Smooth muscle cell (in vitro differentiated cells): ENCODE measurements around the gene SLC22A31. TPM values are rescaled to one million over a fixed set of nuclear protein-coding genes. Genes with fewer than 3 reads are reported as not detected.
"Not testable (repeated sequence)": the region's sequence is repeated elsewhere in the genome, so short reads cannot be mapped to it uniquely, and the experiment has no call there.

ENCODE experiments used
- DNase-seq: peaks from one replicate; lab custom pipeline; 2025; ENCODE audit not compliant: unreplicated experiment; lab: John Stamatoyannopoulos, UW
- H2AFZ ChIP-seq: fragments of 200-600 bp; sonication (generic); 2 replicates; pipeline ENCODE4 v1.6.0; 2016; ENCODE audit warnings: antibody characterized with exemption, low read depth, mild to moderate bottlenecking
- H3F3A ChIP-seq: fragments of 200-600 bp; sonication (generic); 2 replicates; pipeline ENCODE4 v1.6.0; 2017; ENCODE audit warnings: antibody characterized with exemption, low read depth
- H3K27ac ChIP-seq: fragments of 200-600 bp; sonication (generic); 2 replicates; pipeline ENCODE4 v1.5.1; 2016; ENCODE audit warnings: low read depth, mild to moderate bottlenecking
- H3K27me3 ChIP-seq: fragments of 200-600 bp; sonication (generic); 2 replicates; pipeline ENCODE4 v1.6.1; 2016; ENCODE audit warnings: low read depth, mild to moderate bottlenecking
- H3K36me3 ChIP-seq: fragments of 200-600 bp; sonication (generic); 2 replicates; pipeline ENCODE4 v1.5.1; 2016; ENCODE audit warnings: low read depth
- H3K4me1 ChIP-seq: fragments of 200-600 bp; sonication (generic); 2 replicates; pipeline ENCODE4 v1.5.1; 2016; ENCODE audit warnings: low read depth
- H3K4me2 ChIP-seq: fragments of 200-600 bp; sonication (generic); 2 replicates; pipeline ENCODE4 v1.6.0; 2016; ENCODE audit warnings: mild to moderate bottlenecking
- H3K4me3 ChIP-seq: fragments of 200-600 bp; sonication (generic); 2 replicates; pipeline ENCODE4 v1.5.1; 2016; ENCODE audit warnings: mild to moderate bottlenecking
- H3K79me2 ChIP-seq: fragments of 200-600 bp; sonication (generic); 2 replicates; pipeline ENCODE4 v1.6.0; 2016; ENCODE audit warnings: low read depth, mild to moderate bottlenecking
- H3K9ac ChIP-seq: fragments of 200-600 bp; sonication (generic); 2 replicates; pipeline ENCODE4 v1.6.0; 2016; ENCODE audit warnings: low read depth
- H3K9me3 ChIP-seq: fragments of 200-600 bp; sonication (generic); replicated peaks from 2 replicates; pipeline ENCODE4 v1.5.1; 2016; ENCODE audit warnings: low read depth
- H4K20me1 ChIP-seq: fragments of 200-600 bp; sonication (generic); 2 replicates; pipeline ENCODE4 v1.6.0; 2016; ENCODE audit warnings: low read depth
- WGBS: methylation state at CpG from one replicate; pipeline ENCODE4 v1.1.7; 2016; ENCODE audit warnings: low lambda C conversion rate; 5-methylcytosine and 5-hydroxymethylcytosine counted together
- polyA plus RNA-seq: library from polyadenylated mRNA; unstranded; fragments of >200 nt; fragmentation: Nextera tagmentation; extraction: Ambion mirVana; gene quantifications from 2 replicates; pipeline ENCODE4 v1.2.1, GENCODE V29; 2016
- total RNA-seq: library from RNA; depleted of rRNA; stranded (reverse); fragments of >200 nt; gene quantifications from 2 replicates; pipeline ENCODE4 v1.2.3, GENCODE V29; 2014
- TF ChIP-seq, protein P1 (sequence below): fragments of 200-600 bp; sonication (generic); IDR thresholded peaks from 2 replicates; pipeline ENCODE4 v1.5.1; 2017; ENCODE audit warnings: borderline replicate concordance, mild to moderate bottlenecking, antibody characterized with exemption; ENCODE audit not compliant: insufficient read depth, poor library complexity, severe bottlenecking

SLC22A31 gene
- total RNA-seq (not detected in 2 replicates), polyA plus RNA-seq (0.43 TPM in 1 of 2 replicates, not detected in the other)

DNA sequence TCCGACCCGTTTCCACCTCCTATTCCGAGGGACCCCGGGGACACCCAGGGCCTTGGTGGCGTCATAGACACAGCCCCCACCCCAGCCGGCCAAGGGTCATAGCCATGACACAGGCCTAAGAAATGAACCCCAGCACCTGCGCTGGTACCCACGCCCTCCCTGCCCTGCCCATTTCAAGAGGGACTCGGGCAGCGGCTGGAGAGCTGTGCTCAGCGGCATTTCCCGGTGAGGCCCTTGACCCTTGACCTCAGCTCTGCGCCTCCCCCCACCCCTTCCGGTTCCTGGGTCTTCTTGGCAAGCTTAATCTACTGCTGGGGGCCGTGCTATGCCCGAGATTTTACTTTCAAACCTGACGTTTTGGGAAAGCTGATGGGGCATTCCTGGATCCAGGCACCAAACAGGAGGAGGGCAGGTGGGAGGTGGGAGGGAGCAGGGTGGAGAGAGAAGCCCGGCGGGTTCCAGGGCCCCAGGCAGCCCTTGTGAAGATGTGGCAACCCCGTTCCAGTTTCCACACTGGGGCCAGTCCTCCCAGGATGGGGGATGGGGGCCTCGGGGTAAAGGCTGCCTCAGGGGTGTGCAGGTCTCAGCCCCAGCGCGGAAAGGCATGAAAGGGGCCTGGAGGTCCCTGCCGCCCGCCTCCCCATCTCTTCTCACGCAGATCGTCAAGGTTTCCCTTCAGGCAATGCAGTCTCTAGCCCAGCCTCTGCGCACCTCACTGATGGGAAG is at the start of gene SLC22A31:
Gene SLC22A31 (minus strand): TSS at position 414 of the 726 bp plus-strand sequence. CDS start 36 bp downstream, at position 378.
- no peak for DNase-seq
- H3K79me2 ChIP-seq = no peaks in the 10 kb centered on the region
- no peaks in the 10 kb centered on the region for H3K4me1 ChIP-seq
- no peaks in the 10 kb centered on the region for H3F3A ChIP-seq
- H3K4me3 ChIP-seq = peak within 1 kb of the TSS; percentile 16
- H3K9me3 ChIP-seq = no peaks in the 10 kb centered on the region
- no peak within 1 kb of the TSS for H3K27ac ChIP-seq
- no peak within 1 kb of the TSS for H2AFZ ChIP-seq
- H3K4me2 ChIP-seq = peak within 1 kb of the TSS; percentile 78
- peaks cover 65% of the 10 kb centered on the region for H3K27me3 ChIP-seq
- no peaks in the 10 kb centered on the region for H4K20me1 ChIP-seq
- TF ChIP-seq, protein P1, sequence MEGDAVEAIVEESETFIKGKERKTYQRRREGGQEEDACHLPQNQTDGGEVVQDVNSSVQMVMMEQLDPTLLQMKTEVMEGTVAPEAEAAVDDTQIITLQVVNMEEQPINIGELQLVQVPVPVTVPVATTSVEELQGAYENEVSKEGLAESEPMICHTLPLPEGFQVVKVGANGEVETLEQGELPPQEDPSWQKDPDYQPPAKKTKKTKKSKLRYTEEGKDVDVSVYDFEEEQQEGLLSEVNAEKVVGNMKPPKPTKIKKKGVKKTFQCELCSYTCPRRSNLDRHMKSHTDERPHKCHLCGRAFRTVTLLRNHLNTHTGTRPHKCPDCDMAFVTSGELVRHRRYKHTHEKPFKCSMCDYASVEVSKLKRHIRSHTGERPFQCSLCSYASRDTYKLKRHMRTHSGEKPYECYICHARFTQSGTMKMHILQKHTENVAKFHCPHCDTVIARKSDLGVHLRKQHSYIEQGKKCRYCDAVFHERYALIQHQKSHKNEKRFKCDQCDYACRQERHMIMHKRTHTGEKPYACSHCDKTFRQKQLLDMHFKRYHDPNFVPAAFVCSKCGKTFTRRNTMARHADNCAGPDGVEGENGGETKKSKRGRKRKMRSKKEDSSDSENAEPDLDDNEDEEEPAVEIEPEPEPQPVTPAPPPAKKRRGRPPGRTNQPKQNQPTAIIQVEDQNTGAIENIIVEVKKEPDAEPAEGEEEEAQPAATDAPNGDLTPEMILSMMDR = no peak
- 37% methylated on average over 27 of the region's 28 CpGs for WGBS
- H3K9ac ChIP-seq = no peak within 1 kb of the TSS
- no peaks in the 10 kb centered on the region for H3K36me3 ChIP-seq

DNA sequence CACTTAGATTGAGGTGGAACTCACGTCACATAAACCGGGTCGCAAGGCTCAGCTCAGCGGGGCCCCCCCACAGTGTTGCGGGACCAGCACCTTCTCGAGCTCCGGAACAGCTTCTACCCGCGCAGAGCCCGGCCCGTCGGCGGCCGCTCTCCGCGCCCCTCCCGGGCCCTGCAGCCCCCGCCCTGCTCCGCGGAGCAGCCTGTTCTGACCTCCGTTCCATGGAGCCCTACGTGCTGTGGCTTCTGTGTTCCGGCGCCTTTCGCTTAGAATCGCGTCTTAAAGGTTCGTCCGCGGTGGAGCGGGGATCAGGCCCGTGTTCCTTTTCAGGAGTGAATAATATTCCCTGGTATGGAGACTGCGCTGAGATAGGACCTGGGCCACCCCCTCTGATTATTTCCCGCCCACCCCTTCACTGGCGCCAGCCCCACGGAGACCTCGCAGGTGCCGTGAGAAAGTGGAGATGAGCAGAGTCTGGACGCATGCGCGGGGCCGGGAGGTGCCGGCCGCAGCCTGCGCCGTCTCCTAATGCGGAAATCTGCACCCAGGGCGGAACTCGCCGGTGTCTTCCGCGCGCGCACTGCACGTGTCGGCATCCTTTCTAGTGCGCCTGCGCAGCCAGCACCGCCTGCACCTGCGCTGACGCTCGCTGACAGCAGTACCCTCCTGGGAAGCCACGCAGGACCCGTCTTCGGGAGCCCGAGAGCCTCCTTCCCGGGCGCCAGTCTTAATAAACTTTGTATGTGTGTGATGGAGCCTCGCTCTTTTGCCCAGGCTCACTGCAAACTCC is 48.1 kb upstream of the SLC22A31 start:
- Histone ChIP-seq H3K4me2 (peak overlapping the region; percentile 78), H3K4me3 (peak overlapping the region; percentile 45), H3K27me3 (no peaks in the 10 kb centered on the region), H3K79me2 (no peaks in the 10 kb centered on the region), H3K27ac (no peak overlapping the region), H3F3A (peaks cover 5% of the 10 kb centered on the region), H4K20me1 (no peaks in the 10 kb centered on the region), H3K4me1 (no peaks in the 10 kb centered on the region), H3K9ac (no peak overlapping the region), H3K9me3 (no peaks in the 10 kb centered on the region), H2AFZ (no peak overlapping the region), H3K36me3 (no peaks in the 10 kb centered on the region)
- TF ChIP-seq, protein P1 = no peak
- WGBS = 75% methylated on average over 50 of the region's 69 CpGs
- no peak for DNase-seq

DNA sequence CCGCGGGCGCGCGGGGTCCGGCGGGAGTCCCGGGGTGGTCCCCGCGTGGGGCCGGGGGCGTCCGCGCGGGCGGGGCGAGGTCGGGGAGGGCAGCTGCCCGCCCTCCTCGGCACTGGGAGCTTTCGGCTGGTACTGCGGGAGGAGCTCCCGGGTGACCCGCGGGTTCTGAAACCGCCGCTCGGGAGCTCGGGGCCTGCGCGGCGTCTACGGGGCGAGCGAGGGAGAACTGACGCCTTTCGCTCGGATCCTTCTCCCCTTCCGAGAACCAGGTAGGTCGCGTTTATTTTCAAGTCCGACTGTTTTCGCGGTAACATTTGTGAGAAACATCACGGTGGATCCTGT is 47.4 kb upstream of the SLC22A31 start:
- not testable (repeated sequence) for H3K27ac ChIP-seq, H3K27me3 ChIP-seq, H3F3A ChIP-seq, H3K36me3 ChIP-seq, H3K9ac ChIP-seq, H4K20me1 ChIP-seq, H3K79me2 ChIP-seq, DNase-seq, H3K9me3 ChIP-seq, H2AFZ ChIP-seq, H3K4me1 ChIP-seq
- Histone ChIP-seq H3K4me2 (peak overlapping the region; percentile 78), H3K4me3 (peak overlapping the region; percentile 45)
- 3% methylated on average over 10 of the region's 45 CpGs for WGBS

DNA sequence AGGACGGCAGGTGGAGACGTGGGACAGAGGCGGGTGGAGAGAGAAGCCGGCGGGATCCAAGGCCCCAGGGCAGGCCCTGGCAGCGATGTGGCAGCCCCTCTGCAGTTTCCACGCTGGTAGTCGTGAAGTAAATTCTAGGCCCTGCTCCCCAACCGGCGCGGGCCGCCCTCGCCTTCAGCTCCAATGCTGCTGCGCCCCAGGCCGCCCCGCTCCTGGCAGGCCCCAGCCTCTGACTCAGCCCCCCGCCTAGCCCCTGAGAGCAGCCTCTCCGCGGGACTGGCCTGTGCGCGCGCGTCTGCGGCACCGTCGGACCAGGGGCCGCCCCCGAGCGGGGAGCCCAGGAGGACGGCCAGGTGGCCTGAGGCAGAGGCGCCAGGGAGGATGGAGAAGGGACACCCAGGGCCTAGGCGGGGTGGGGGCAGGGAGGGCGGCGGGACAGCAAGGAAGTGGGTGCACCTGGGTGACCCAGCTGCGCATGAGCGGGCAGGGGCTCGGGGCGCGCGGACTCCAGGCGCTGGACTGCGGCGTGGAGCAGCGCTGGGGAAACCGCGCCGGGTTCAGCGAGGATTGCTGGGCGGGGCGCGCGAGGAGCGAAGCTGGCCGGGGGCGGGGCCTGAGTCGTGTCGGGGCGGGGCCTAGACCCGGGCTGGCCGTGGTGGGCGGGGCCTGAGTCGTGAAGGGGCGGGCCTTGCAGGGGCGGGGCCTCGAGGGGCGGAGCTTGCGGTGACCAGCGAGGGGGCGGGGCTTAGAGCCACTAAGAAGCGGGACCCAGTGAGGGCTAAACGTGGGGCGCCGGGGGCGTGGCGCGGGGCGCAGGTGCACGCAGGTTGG is 46.8 kb upstream of the SLC22A31 start:
- TF ChIP-seq, protein P1 = no peak
- Histone ChIP-seq H4K20me1 (no peaks in the 10 kb centered on the region), H3K4me3 (peak overlapping the region; percentile 58), H3K36me3 (no peaks in the 10 kb centered on the region), H3K9me3 (no peaks in the 10 kb centered on the region), H3K79me2 (no peaks in the 10 kb centered on the region), H3K9ac (no peak overlapping the region), H3K27ac (no peak overlapping the region), H3F3A (peaks cover 5% of the 10 kb centered on the region), H2AFZ (peak overlapping the region; percentile 33), H3K4me1 (no peaks in the 10 kb centered on the region), H3K27me3 (no peaks in the 10 kb centered on the region), H3K4me2 (peak overlapping the region; percentile 91)
- DNase-seq = peak; percentile 91
- 7% methylated on average over 18 of the region's 78 CpGs for WGBS
